ENCODE measurements around the gene SYT1. TPM values are rescaled to one million over a fixed set of nuclear protein-coding genes. Genes with fewer than 3 reads are reported as not detected.

The SYT1 gene
- total RNA-seq, 1 donor from 2014 or later: 2.1 TPM

- Histone ChIP-seq H3K27ac (ENCODE audit: low read depth, low read length) (no peak overlapping the region), H3K9ac (ENCODE audit: low read depth in 1 of 3, low read length in 3 of 3) (no peak overlapping the region), H3K9me3 (ENCODE audit: control insufficient read depth in 3 of 3, low read length in 3 of 3) (no peaks in the 10 kb centered on the region), H3K36me3 (ENCODE audit: control insufficient read depth in 3 of 3, insufficient read depth in 3 of 3, low read length in 3 of 3) (no peaks in the 10 kb centered on the region), H3K4me3 (ENCODE audit: low read length in 3 of 3) (no peak overlapping the region), H3K4me1 (ENCODE audit: control insufficient read depth in 3 of 3, insufficient read depth in 3 of 3, low read length in 3 of 3) (peaks cover 2 to 10% (median 3%) of the 10 kb centered on the region in 3 donors), H3K27me3 (ENCODE audit: control insufficient read depth in 3 of 3, insufficient read depth in 3 of 3, low read length in 3 of 3) (peaks cover 5 to 28% (median 13%) of the 10 kb centered on the region in 3 donors)
These were observed 942 bp downstream of the SYT1 start for GRCh38 chr12:78865516-78865915.

GRCh38 chr12:78866518-78866917 lies 1.9 kb downstream of the SYT1 start:
- no peak overlapping the region for H3K4me3 ChIP-seq (ENCODE audit: low read length in 3 of 3)
- H3K36me3 ChIP-seq (ENCODE audit: control insufficient read depth in 3 of 3, insufficient read depth in 3 of 3, low read length in 3 of 3): no peaks in the 10 kb centered on the region
- H3K9ac ChIP-seq (ENCODE audit: low read depth in 1 of 3, low read length in 3 of 3): no peak overlapping the region
- peaks cover 2 to 10% (median 3%) of the 10 kb centered on the region in 3 donors for H3K4me1 ChIP-seq (ENCODE audit: control insufficient read depth in 3 of 3, insufficient read depth in 3 of 3, low read length in 3 of 3)
- H3K27ac ChIP-seq (ENCODE audit: low read depth, low read length): no peak overlapping the region
- H3K9me3 ChIP-seq (ENCODE audit: control insufficient read depth in 3 of 3, low read length in 3 of 3): no peaks in the 10 kb centered on the region
- peaks cover 5 to 28% (median 13%) of the 10 kb centered on the region in 3 donors for H3K27me3 ChIP-seq (ENCODE audit: control insufficient read depth in 3 of 3, insufficient read depth in 3 of 3, low read length in 3 of 3)

GRCh38 chr12:78870539-78870938 lies 6.0 kb downstream of the SYT1 start:
- no peak overlapping the region for H3K27ac ChIP-seq (ENCODE audit: low read depth, low read length)
- peaks cover 0 to 5% (median 0%) of the 10 kb centered on the region in 3 donors for H3K27me3 ChIP-seq (ENCODE audit: control insufficient read depth in 3 of 3, insufficient read depth in 3 of 3, low read length in 3 of 3)
- H3K9ac ChIP-seq (ENCODE audit: low read depth in 1 of 3, low read length in 3 of 3): no peak overlapping the region
- no peaks in the 10 kb centered on the region for H3K36me3 ChIP-seq (ENCODE audit: control insufficient read depth in 3 of 3, insufficient read depth in 3 of 3, low read length in 3 of 3)
- no peaks in the 10 kb centered on the region for H3K9me3 ChIP-seq (ENCODE audit: control insufficient read depth in 3 of 3, low read length in 3 of 3)
- no peaks in the 10 kb centered on the region for H3K4me1 ChIP-seq (ENCODE audit: control insufficient read depth in 3 of 3, insufficient read depth in 3 of 3, low read length in 3 of 3)
- no peak overlapping the region for H3K4me3 ChIP-seq (ENCODE audit: low read length in 3 of 3)

GRCh38 chr12:78871566-78871965 lies 7.0 kb downstream of the SYT1 start:
- Histone ChIP-seq H3K4me1 (ENCODE audit: control insufficient read depth in 3 of 3, insufficient read depth in 3 of 3, low read length in 3 of 3) (no peaks in the 10 kb centered on the region), H3K9me3 (ENCODE audit: control insufficient read depth in 3 of 3, low read length in 3 of 3) (no peaks in the 10 kb centered on the region), H3K36me3 (ENCODE audit: control insufficient read depth in 3 of 3, insufficient read depth in 3 of 3, low read length in 3 of 3) (no peaks in the 10 kb centered on the region), H3K4me3 (ENCODE audit: low read length in 3 of 3) (no peak overlapping the region), H3K9ac (ENCODE audit: low read depth in 1 of 3, low read length in 3 of 3) (no peak overlapping the region), H3K27me3 (ENCODE audit: control insufficient read depth in 3 of 3, insufficient read depth in 3 of 3, low read length in 3 of 3) (peaks cover 0 to under 1% (median 0%) of the 10 kb centered on the region in 3 donors), H3K27ac (ENCODE audit: low read depth, low read length) (no peak overlapping the region)

- H3K9me3 ChIP-seq (ENCODE audit: control insufficient read depth in 3 of 3, low read length in 3 of 3): no peaks in the 10 kb centered on the region
- no peak overlapping the region for H3K9ac ChIP-seq (ENCODE audit: low read depth in 1 of 3, low read length in 3 of 3)
- no peak overlapping the region for H3K27ac ChIP-seq (ENCODE audit: low read depth, low read length)
- H3K4me1 ChIP-seq (ENCODE audit: control insufficient read depth in 3 of 3, insufficient read depth in 3 of 3, low read length in 3 of 3): no peaks in the 10 kb centered on the region
- H3K4me3 ChIP-seq (ENCODE audit: low read length in 3 of 3): no peak overlapping the region
- no peaks in the 10 kb centered on the region for H3K27me3 ChIP-seq (ENCODE audit: control insufficient read depth in 3 of 3, insufficient read depth in 3 of 3, low read length in 3 of 3)
- H3K36me3 ChIP-seq (ENCODE audit: control insufficient read depth in 3 of 3, insufficient read depth in 3 of 3, low read length in 3 of 3): no peaks in the 10 kb centered on the region
These were observed 13.9 kb downstream of the SYT1 start for GRCh38 chr12:78878459-78878858.

- Histone ChIP-seq H3K27me3 (ENCODE audit: control insufficient read depth in 3 of 3, insufficient read depth in 3 of 3, low read length in 3 of 3) (no peaks in the 10 kb centered on the region), H3K9ac (ENCODE audit: low read depth in 1 of 3, low read length in 3 of 3) (no peak overlapping the region), H3K9me3 (ENCODE audit: control insufficient read depth in 3 of 3, low read length in 3 of 3) (no peaks in the 10 kb centered on the region)
These were observed 14.3 kb downstream of the SYT1 start for GRCh38 chr12:78878866-78879265.

GRCh38 chr12:78880078-78880477 lies 15.5 kb downstream of the SYT1 start:
- H3K4me3 ChIP-seq (ENCODE audit: low read length in 3 of 3): no peak overlapping the region

More at GRCh38 chr12:78878866-78879265, 14.3 kb downstream of the SYT1 start:
- no peak overlapping the region for H3K27ac ChIP-seq (ENCODE audit: low read depth, low read length)
- no peaks in the 10 kb centered on the region for H3K36me3 ChIP-seq (ENCODE audit: control insufficient read depth in 3 of 3, insufficient read depth in 3 of 3, low read length in 3 of 3)
- no peaks in the 10 kb centered on the region for H3K4me1 ChIP-seq (ENCODE audit: control insufficient read depth in 3 of 3, insufficient read depth in 3 of 3, low read length in 3 of 3)
- H3K4me3 ChIP-seq (ENCODE audit: low read length in 3 of 3): no peak overlapping the region

GRCh38 chr12:78881685-78882084 lies 17.1 kb downstream of the SYT1 start:
- H3K36me3 ChIP-seq (ENCODE audit: control insufficient read depth in 3 of 3, insufficient read depth in 3 of 3, low read length in 3 of 3): no peaks in the 10 kb centered on the region
- H3K27me3 ChIP-seq (ENCODE audit: control insufficient read depth in 3 of 3, insufficient read depth in 3 of 3, low read length in 3 of 3): no peaks in the 10 kb centered on the region
- H3K27ac ChIP-seq (ENCODE audit: low read depth, low read length): no peak overlapping the region
- H3K4me3 ChIP-seq (ENCODE audit: low read length in 3 of 3): no peak overlapping the region
- no peaks in the 10 kb centered on the region for H3K9me3 ChIP-seq (ENCODE audit: control insufficient read depth in 3 of 3, low read length in 3 of 3)
- no peak overlapping the region for H3K9ac ChIP-seq (ENCODE audit: low read depth in 1 of 3, low read length in 3 of 3)
- no peaks in the 10 kb centered on the region for H3K4me1 ChIP-seq (ENCODE audit: control insufficient read depth in 3 of 3, insufficient read depth in 3 of 3, low read length in 3 of 3)

More at GRCh38 chr12:78880078-78880477, 15.5 kb downstream of the SYT1 start:
- Histone ChIP-seq H3K27me3 (ENCODE audit: control insufficient read depth in 3 of 3, insufficient read depth in 3 of 3, low read length in 3 of 3) (no peaks in the 10 kb centered on the region), H3K4me1 (ENCODE audit: control insufficient read depth in 3 of 3, insufficient read depth in 3 of 3, low read length in 3 of 3) (no peaks in the 10 kb centered on the region), H3K36me3 (ENCODE audit: control insufficient read depth in 3 of 3, insufficient read depth in 3 of 3, low read length in 3 of 3) (no peaks in the 10 kb centered on the region), H3K27ac (ENCODE audit: low read depth, low read length) (no peak overlapping the region), H3K9me3 (ENCODE audit: control insufficient read depth in 3 of 3, low read length in 3 of 3) (no peaks in the 10 kb centered on the region), H3K9ac (ENCODE audit: low read depth in 1 of 3, low read length in 3 of 3) (no peak overlapping the region)

GRCh38 chr12:78885466-78885865 lies 20.9 kb downstream of the SYT1 start:
- Histone ChIP-seq H3K9me3 (ENCODE audit: control insufficient read depth in 3 of 3, low read length in 3 of 3) (no peaks in the 10 kb centered on the region), H3K4me3 (ENCODE audit: low read length in 3 of 3) (no peak overlapping the region), H3K4me1 (ENCODE audit: control insufficient read depth in 3 of 3, insufficient read depth in 3 of 3, low read length in 3 of 3) (no peaks in the 10 kb centered on the region), H3K27me3 (ENCODE audit: control insufficient read depth in 3 of 3, insufficient read depth in 3 of 3, low read length in 3 of 3) (no peaks in the 10 kb centered on the region), H3K36me3 (ENCODE audit: control insufficient read depth in 3 of 3, insufficient read depth in 3 of 3, low read length in 3 of 3) (no peaks in the 10 kb centered on the region), H3K27ac (ENCODE audit: low read depth, low read length) (no peak overlapping the region), H3K9ac (ENCODE audit: low read depth in 1 of 3, low read length in 3 of 3) (no peak overlapping the region)

GRCh38 chr12:78886719-78887407 lies 22.3 kb downstream of the SYT1 start:
- Histone ChIP-seq H3K9ac (ENCODE audit: low read depth in 1 of 3, low read length in 3 of 3) (no peak overlapping the region), H3K9me3 (ENCODE audit: control insufficient read depth in 3 of 3, low read length in 3 of 3) (no peaks in the 10 kb centered on the region), H3K27me3 (ENCODE audit: control insufficient read depth in 3 of 3, insufficient read depth in 3 of 3, low read length in 3 of 3) (no peaks in the 10 kb centered on the region), H3K4me3 (ENCODE audit: low read length in 3 of 3) (no peak overlapping the region), H3K36me3 (ENCODE audit: control insufficient read depth in 3 of 3, insufficient read depth in 3 of 3, low read length in 3 of 3) (no peaks in the 10 kb centered on the region), H3K4me1 (ENCODE audit: control insufficient read depth in 3 of 3, insufficient read depth in 3 of 3, low read length in 3 of 3) (no peaks in the 10 kb centered on the region), H3K27ac (ENCODE audit: low read depth, low read length) (no peak overlapping the region)
